ENCODE results near the gene DNAJC5.
"Not testable (repeated sequence)": the region's sequence is repeated elsewhere in the genome, so short reads cannot be mapped to it uniquely, and the experiment has no call there.

DNAJC5 gene

GRCh38 chr20:63847237-63848002 lies 47.5 kb upstream of the DNAJC5 start:
- no peaks in the 10 kb centered on the region for H3K4me1 ChIP-seq (ENCODE audit: control insufficient read depth, low read length)
- H3K36me3 ChIP-seq (ENCODE audit: control insufficient read depth, low read length): no peaks in the 10 kb centered on the region
- no peaks in the 10 kb centered on the region for H4K20me1 ChIP-seq (ENCODE audit: control insufficient read depth, insufficient read depth, low read depth, low read length)
- H3K27ac ChIP-seq (ENCODE audit: low read depth, low read length): no peak overlapping the region
- TF ChIP-seq EZH2phosphoT487 (IDR thresholded peaks at IDR 0.05; ENCODE audit: borderline replicate concordance, low read length) (no peak), CTCF (IDR thresholded peaks at IDR 0.05; ENCODE audit: low read depth, low read length, poor library complexity, severe bottlenecking) (no peak)
- no peaks in the 10 kb centered on the region for H3K9me2 ChIP-seq (replicated peaks; ENCODE audit: control insufficient read depth, low read length)
- H3K79me2 ChIP-seq (ENCODE audit: control insufficient read depth, low read length): no peaks in the 10 kb centered on the region
- peaks cover 53% of the 10 kb centered on the region for H3K27me3 ChIP-seq (ENCODE audit: control insufficient read depth, low read length)
- no peak overlapping the region for H3K4me2 ChIP-seq (ENCODE audit: low read length)
- H3K4me3 ChIP-seq (ENCODE audit: low read length): no peak overlapping the region
- no peaks in the 10 kb centered on the region for H3F3A ChIP-seq (ENCODE audit: control insufficient read depth, insufficient read depth)
- H3K9me3 ChIP-seq (ENCODE audit: control insufficient read depth, insufficient read depth, low read length): no peaks in the 10 kb centered on the region

- Histone ChIP-seq H3K79me2 (ENCODE audit: control insufficient read depth, low read length) (no peaks in the 10 kb centered on the region), H3K9me2 (replicated peaks; ENCODE audit: control insufficient read depth, low read length) (no peaks in the 10 kb centered on the region), H3K27ac (ENCODE audit: low read depth, low read length) (no peak overlapping the region), H3K27me3 (ENCODE audit: control insufficient read depth, low read length) (peaks cover 47% of the 10 kb centered on the region), H3K4me1 (ENCODE audit: control insufficient read depth, low read length) (no peaks in the 10 kb centered on the region), H3K36me3 (ENCODE audit: control insufficient read depth, low read length) (no peaks in the 10 kb centered on the region), H3K9me3 (ENCODE audit: control insufficient read depth, insufficient read depth, low read length) (no peaks in the 10 kb centered on the region), H3K4me3 (ENCODE audit: low read length) (no peak overlapping the region), H4K20me1 (ENCODE audit: control insufficient read depth, insufficient read depth, low read depth, low read length) (no peaks in the 10 kb centered on the region), H3F3A (ENCODE audit: control insufficient read depth, insufficient read depth) (no peaks in the 10 kb centered on the region), H3K4me2 (ENCODE audit: low read length) (no peak overlapping the region)
- TF ChIP-seq CTCF (IDR thresholded peaks at IDR 0.05; ENCODE audit: low read depth, low read length, poor library complexity, severe bottlenecking) (no peak), EZH2phosphoT487 (IDR thresholded peaks at IDR 0.05; ENCODE audit: borderline replicate concordance, low read length) (no peak)
Measured at GRCh38 chr20:63848003-63848911, 46.7 kb upstream of the DNAJC5 start.

- no peaks in the 10 kb centered on the region for H4K20me1 ChIP-seq (ENCODE audit: control insufficient read depth, insufficient read depth, low read depth, low read length)
- TF ChIP-seq EZH2phosphoT487 (IDR thresholded peaks at IDR 0.05; ENCODE audit: borderline replicate concordance, low read length) (no peak), CTCF (IDR thresholded peaks at IDR 0.05; ENCODE audit: low read depth, low read length, poor library complexity, severe bottlenecking) (no peak)
- no peak overlapping the region for H3K4me2 ChIP-seq (ENCODE audit: low read length)
- no peaks in the 10 kb centered on the region for H3K79me2 ChIP-seq (ENCODE audit: control insufficient read depth, low read length)
- H3K36me3 ChIP-seq (ENCODE audit: control insufficient read depth, low read length): no peaks in the 10 kb centered on the region
- H3K27ac ChIP-seq (ENCODE audit: low read depth, low read length): no peak overlapping the region
- no peaks in the 10 kb centered on the region for H3K9me2 ChIP-seq (replicated peaks; ENCODE audit: control insufficient read depth, low read length)
- no peak overlapping the region for H3K4me3 ChIP-seq (ENCODE audit: low read length)
- peaks cover 26% of the 10 kb centered on the region for H3K27me3 ChIP-seq (ENCODE audit: control insufficient read depth, low read length)
- H3K4me1 ChIP-seq (ENCODE audit: control insufficient read depth, low read length): no peaks in the 10 kb centered on the region
- H3F3A ChIP-seq (ENCODE audit: control insufficient read depth, insufficient read depth): no peaks in the 10 kb centered on the region
- no peaks in the 10 kb centered on the region for H3K9me3 ChIP-seq (ENCODE audit: control insufficient read depth, insufficient read depth, low read length)
Measured at GRCh38 chr20:63850689-63851547, 44.0 kb upstream of the DNAJC5 start.

GRCh38 chr20:63851548-63851943 lies 43.4 kb upstream of the DNAJC5 start:
- H3K4me3 ChIP-seq (ENCODE audit: low read length): not testable (repeated sequence)

DNA sequence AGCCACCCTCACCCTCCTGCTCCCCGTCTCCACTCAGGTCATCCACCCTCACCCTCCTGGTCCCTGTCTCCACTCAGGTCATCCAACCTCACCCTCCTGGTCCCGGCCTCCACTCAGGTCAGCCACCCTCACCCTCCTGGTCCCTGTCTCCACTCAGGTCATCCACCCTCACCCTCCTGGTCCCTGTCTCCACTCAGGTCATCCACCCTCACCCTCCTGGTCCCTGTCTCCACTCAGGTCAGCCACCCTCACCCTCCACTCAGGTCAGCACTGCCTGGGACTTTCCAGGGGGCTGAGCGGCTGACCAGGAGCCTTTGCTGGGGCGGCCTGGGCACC lies 41.2 kb upstream of the DNAJC5 start:
- not testable (repeated sequence) for H3K27me3 ChIP-seq (ENCODE audit: control insufficient read depth, low read length); H3K4me1 ChIP-seq (ENCODE audit: control insufficient read depth, low read length); H3F3A ChIP-seq (ENCODE audit: control insufficient read depth, insufficient read depth); H3K36me3 ChIP-seq (ENCODE audit: control insufficient read depth, low read length); H3K4me2 ChIP-seq (ENCODE audit: low read length); H3K79me2 ChIP-seq (ENCODE audit: control insufficient read depth, low read length); H3K27ac ChIP-seq (ENCODE audit: low read depth, low read length); H3K9me2 ChIP-seq (replicated peaks; ENCODE audit: control insufficient read depth, low read length); H3K4me3 ChIP-seq (ENCODE audit: low read length); H4K20me1 ChIP-seq (ENCODE audit: control insufficient read depth, insufficient read depth, low read depth, low read length); H3K9me3 ChIP-seq (ENCODE audit: control insufficient read depth, insufficient read depth, low read length)

More at GRCh38 chr20:63851548-63851943, 43.4 kb upstream of the DNAJC5 start:
- H3K27ac ChIP-seq (ENCODE audit: low read depth, low read length); H3K4me2 ChIP-seq (ENCODE audit: low read length); H3K4me1 ChIP-seq (ENCODE audit: control insufficient read depth, low read length); H3K79me2 ChIP-seq (ENCODE audit: control insufficient read depth, low read length); H3K36me3 ChIP-seq (ENCODE audit: control insufficient read depth, low read length); H4K20me1 ChIP-seq (ENCODE audit: control insufficient read depth, insufficient read depth, low read depth, low read length); H3K9me3 ChIP-seq (ENCODE audit: control insufficient read depth, insufficient read depth, low read length); H3F3A ChIP-seq (ENCODE audit: control insufficient read depth, insufficient read depth); H3K9me2 ChIP-seq (replicated peaks; ENCODE audit: control insufficient read depth, low read length): not testable (repeated sequence)
- peaks cover 20% of the 10 kb centered on the region for H3K27me3 ChIP-seq (ENCODE audit: control insufficient read depth, low read length)

All from DOHH2 (cell line).